GM18873 (cell line): Measurements from ENCODE around the gene WASF1.
"Not testable (repeated sequence)": the region's sequence is repeated elsewhere in the genome, so short reads cannot be mapped to it uniquely, and the experiment has no call there.

Experiments used
- ATAC-seq: cut with Tn5 transposase; IDR thresholded peaks from one replicate; pipeline ENCODE4 v1.9.1; 2021; ENCODE audit warnings: mild to moderate bottlenecking, moderate library complexity, moderate number of reproducible peaks; ENCODE audit not compliant: unreplicated experiment, low FRiP score

WASF1 gene

DNA sequence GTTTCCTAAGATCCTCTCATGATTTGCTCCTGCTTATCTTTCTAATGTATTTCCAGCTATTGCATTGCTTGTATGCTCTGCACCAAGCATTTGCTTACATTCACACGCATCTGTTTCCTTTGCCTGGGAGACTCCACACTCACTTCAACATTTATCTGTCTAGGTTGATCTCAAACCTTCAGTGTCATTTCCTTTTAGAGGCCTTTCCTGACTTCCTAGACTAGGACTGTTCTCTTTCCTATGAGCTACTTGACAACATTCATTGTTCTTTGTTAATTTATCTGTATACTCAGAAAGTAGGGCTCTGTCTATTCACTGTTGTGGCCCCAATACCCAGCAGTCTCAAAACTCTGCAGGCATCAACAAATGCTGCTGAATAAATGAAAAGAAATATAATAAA, 84.4 kb downstream of the WASF1 start:
- ATAC-seq = no peak

DNA sequence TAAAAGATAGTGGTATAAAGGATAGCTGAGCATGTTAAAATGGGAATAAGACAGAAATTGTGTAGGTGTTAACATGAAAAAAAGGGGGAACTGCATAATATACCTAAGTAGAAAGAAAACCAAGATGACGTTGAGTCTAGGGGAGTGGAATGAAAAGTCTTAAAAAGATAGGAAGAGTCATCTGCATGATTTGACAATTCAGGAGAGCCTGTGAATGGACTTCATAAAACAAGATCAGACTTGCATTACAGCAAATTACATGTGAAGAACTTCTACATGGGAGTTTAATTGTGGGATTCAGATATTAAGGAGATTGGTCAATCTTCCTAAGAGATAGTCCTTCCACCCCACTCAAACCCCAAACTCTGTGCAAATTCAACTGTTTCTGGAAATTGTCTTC, 85.5 kb downstream of the WASF1 start:
- no peak for ATAC-seq

DNA sequence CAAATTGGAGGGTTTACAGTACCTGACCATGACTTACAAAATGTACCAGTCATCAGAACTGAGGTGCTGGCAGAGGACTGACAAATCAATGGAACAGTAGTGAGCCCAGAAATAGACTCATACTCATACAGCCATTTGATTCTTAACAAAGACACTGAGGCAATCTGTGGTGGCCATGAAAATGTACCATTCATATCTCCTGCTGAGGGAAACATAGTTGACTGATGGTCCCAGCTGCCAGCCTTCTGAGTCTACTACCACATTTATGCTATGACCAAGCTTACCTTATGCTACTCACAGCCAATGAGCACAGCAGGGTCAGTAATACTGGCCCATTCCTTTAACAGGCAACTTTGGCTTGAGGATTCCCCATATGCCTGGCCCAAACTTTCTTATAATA, 88.6 kb downstream of the WASF1 start:
- no peak for ATAC-seq

DNA sequence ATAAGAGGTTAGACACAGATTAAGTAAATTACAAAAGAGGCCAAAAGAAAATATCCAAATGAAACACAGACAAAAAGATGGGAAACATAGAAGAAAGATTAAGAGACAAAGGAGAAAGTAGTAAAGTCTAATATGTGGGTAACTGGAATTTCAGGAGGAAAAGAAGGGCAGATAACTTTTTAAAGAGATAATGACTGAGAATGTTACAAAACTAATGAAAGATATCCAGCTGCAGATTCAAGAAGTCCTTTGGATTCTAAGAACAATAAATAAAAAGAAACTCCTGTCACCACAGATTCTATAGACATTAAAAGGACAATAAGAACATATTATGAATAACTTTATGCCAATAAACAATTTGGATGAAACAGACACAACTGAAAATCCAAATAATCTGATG, 90.1 kb downstream of the WASF1 start:
- no peak for ATAC-seq

DNA sequence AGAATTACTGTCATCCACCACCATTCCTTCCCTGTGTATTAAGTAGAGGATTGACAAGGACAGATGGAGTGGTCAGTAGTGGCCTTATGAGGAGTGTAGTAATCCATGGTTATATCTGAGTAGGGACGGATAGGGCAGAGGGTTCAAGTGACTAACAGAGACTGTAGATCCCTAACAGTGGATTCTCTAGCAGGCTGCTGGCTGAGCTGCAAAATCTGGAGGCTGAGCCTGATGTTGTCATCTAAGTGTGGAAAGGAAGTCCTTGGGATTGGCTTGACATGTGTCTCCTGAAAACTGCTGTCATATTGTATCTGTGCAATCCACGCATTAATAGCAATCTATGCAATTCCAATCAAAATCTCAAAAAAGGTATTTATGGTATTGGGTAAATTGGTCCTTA, 94.2 kb downstream of the WASF1 start:
- no peak for ATAC-seq

DNA sequence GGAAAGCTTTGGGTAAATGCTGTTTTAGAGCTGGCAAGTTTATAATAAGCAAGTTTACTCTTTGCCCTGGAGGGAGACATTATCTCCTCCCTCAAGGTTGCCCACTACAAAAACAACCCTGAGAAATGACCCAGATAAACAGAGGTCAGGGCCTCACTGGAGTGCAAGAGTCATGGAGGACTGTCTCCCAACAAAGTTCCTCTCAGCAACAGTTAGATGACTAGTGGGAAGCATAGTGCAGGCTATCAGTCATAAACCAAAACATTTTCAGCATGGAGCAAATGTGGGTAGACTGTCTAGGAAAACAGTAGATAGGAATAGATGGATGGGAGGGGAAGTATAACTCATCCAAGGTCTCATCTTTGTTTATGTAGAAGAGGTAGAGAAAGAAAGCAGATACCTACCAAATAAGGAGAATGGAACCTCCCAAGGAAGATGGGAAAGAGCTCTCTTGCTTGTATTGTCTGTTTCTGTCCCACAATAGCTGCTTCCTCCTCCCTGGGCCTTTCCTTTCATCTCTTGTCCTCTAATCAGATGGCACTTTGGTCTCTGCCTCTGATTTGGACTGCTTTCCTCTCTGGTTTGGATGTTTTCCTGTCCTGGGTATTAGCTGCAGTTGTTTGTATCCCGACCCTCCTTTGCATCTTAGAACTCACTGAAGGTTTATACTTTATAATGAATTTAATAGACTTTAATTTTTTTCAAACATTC, 95.4 kb downstream of the WASF1 start:
- ATAC-seq = no peak

DNA sequence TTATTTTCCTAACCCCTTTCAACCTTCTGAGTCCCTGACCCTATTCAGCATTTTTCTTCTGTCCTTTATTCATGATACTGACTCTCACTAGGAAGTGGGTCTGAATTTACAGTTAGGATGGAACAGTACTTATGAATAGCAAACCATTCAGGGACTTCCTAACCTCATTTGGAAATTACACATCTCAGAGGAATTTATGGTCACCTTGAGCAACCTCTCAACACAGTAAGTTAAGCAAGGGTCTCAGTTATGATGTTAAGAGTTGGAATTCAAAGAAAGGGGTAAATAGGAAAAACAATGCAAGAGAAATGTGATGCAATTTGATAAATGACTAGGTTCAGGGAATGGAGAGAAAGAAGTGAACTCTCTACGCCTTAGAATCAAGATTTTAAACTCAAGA, 104.1 kb downstream of the WASF1 start:
- no peak for ATAC-seq

DNA sequence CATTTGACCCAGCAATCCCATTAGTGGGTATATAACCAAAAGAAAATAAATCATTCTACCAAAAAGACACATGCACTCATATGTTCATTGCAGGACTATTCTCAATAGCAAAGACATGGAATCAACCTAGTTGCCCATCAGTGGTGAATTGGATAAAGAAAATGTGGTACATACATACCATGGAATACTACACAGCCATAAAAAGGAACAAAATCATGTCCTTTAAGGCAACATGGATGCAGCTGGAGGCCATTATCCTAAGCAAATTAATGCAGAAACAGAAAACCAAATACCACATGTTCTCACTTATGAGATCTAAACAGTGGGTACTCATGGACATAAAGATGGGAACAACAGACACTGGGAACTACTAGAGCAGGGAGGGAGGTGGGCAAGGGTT, 106.0 kb downstream of the WASF1 start:
- not testable (repeated sequence) for ATAC-seq

DNA sequence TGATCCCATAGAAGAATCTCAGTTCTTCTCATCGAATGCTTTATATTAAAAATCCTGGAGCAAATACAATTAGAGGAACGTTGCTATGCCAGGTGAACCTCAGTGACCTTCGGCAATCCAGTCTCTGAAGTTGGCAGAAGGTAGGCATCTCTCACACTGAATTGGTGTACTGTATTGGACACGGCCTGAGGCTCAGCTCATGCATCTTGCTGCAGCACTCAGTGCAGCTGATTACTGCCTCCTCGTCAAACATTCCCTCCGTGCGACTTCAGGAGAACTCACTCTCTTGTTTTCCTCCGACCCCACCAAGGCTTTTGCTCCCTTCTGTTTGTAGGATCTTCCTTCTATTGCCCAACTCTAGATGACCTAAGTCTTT, 110.9 kb downstream of the WASF1 start:
- ATAC-seq = no peak

DNA sequence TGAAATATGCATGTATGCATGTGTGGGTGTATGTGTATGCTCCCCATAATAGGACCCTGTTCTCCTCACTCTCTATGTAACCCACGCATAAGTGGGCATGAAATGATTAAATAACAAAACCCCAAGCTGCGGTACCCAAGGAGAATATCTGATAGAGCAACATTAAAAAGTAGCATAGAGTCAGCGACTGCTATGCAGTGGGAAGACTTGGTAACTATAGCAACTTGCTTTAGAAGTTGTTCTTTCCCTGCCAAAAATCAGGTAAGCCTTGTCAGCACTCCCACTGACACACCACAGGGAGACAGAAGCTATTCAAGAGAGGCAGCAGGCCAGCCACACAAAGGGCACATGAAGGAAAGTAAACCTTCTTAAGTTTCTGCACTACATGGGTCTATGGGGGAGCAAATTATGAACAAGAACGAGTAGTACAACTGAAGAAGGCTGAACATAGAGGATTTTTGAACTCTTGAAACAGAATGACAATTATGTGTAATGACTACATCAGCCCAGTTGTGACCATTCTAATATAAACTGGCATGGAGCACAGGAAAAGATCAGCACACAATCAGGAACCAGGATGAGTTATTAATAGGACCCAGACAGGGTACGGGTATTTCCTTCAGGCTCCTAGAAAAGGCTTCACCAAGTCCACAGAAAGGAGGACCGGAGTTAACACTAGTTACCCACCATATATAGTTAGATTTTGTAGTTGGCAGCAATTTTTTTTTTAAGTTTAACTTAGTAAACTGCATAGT, 111.5 kb downstream of the WASF1 start:
- no peak for ATAC-seq

DNA sequence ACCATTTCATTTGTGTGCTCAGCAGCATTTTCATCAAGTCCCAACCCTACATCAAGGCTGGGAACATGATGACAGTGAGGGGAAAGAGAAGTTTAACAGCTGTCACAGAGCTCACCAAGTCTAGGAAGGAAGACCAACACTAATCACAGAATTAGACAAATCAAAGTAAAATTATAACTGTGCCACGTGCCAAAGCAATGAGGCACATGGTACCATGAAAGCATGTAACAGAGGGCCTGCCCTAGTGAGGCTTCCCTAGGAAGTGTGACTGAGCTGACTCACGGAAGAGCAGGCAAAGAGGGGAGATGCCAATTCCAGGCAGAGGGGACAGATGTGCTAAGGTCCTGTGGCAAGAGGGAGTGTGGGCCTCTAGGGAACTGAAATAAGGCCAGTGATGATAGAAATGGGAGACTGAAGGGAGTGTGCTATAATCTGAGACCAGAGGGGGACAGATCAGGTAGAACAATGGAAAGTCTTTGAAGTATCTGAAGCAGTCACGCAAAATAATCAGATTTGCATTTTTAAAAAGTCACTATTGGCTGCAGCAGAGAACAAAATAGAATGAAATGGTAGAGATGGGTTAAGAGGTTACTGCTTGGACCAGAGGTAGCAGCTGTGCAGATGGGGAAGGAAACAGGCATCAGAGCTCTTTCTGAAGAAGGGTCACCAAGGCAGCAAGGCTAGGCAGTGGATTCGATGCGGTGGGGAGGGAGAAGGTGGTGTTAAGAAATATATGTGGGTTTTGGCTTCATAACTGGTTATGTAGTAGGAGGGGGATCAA, 114.5 kb downstream of the WASF1 start:
- ATAC-seq = no peak

DNA sequence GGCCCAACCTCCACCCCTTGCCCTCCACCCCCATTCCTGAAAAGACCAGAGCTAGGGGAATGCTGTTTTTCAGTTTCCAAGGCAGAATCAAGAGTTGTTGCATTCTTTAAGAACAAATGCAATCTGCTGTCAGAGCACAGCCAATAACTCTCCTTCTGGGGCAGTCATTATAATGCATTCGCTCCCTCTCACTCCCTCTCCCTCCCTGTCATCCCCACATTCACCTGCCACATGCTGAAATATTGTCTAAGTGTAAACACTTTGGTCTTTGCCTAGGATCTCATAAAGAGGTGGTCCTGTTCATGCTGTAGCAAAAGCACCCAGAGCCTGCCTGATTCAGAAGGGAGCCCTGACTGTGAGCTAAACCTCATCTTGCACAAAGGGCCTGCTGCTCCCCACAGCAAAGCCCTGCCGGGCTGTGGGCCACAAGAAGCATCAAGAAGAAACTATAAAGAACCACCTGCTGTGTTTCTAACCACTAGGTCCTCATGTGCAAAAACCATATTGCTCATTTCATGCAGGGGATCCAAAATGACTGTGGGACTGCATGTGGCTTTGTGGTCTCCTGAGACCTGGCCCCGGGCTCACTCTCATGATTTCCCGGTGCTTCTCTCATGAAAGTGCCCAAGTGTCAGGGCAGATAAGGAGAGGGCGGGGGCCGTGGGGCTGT, 115.7 kb downstream of the WASF1 start:
- no peak for ATAC-seq

DNA sequence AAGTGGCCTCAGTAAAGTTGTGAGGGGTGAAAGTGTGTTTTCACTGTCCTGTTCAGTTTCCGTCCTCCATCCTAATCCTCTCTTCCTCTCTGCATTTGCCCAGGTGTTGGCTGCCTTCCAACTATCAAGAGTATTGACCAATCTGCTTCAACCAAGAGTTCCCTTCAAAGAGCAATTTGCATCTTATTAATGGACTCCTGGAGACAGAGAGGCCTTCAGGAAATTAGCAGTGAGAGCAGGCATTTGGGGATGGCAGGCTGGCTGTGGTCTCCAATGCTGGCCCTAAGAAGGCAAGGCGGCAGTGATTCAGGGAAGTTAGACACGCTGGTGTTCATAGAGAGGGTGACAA, 124.1 kb downstream of the WASF1 start:
- no peak for ATAC-seq

DNA sequence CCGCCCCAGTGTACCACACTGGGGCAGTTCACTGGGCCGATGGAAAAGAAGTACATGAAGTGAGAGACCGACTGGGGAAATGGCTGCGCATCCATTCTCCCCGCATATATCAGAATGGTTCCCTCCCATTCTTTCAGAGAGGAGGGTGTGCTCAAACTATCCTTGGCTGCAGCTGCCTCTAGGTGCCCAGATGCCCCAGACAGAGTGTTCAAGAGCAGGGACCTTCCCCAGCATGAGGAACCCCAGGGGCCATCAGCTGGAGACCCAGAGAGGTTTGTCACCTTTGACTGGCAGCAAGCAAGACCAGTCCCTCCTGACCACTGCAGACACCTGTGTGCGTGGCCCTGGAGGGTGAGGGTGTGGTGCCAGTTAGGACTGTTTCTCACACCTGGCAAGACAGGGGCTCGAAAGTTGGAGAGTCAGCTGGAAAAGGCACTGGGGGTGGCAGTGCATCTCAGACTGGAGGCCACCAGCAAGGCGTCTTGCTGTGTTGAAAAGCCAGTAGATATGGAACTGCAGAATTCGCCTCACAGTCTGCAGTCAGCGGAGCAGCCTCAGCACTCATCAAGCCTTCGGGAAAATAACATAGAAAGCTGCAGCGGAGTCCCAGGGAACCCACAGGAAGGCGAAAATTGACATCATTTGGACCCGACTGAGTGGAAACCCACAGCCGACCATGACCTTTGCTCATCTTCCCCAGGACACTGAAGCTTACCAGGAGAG, 124.6 kb downstream of the WASF1 start:
- no peak for ATAC-seq

DNA sequence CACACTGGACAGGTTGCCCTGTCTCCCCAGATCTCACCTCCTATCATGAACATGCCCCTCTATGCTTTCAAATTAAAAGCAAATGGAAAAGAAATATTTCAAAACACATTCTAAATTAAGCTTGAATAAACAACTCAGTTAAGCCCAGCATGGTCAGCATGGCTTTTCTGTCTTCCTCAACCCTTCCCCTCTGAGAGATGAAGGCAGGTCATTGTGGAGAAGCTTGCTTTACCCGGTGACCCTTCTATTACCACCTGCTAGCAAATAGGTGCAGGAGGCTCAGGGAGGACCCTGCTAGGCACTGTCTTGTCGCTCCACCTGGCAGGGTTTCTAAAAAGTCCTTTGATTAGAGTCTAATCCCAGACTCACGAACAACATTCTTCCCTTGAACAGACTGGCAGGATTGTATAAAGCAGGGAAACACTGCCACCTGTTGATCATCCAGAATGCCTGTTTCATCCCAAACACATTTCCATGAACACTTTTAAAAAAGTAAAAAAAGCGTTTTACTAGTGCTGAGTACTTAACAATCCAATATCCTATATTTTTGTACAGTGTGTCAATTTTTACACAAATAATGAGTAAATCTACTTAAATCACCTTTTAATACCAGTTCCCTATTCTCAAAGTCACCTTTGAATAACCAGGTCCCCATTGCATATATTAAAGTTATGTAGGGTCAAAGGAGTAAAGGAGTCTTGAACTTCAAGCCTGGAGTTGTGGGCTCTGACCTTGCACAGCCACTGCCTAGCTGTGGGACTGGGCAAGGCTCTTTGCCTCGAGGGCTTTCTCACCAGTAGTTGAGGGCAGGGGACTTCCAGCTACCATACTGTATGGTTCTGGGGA, 125.9 kb downstream of the WASF1 start:
- ATAC-seq = no peak

DNA sequence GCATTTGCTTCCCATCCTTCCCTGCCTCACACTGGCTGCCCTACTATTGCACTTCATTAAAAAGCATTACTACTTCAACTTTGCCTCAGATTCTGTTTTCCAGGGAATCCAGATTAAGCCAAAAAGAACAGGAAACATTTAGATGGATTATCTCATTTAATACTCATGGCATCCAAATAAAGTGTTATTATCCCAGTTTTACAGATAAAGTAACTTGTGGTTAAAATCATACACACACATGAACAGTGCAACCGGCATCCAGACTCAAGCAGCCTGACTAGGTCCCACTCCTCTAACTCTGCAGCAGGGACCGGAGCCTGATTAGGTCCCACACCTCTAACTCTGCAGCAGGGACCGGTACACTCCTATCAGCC, 129.0 kb downstream of the WASF1 start:
- ATAC-seq = no peak
